Stimulated activated CD8-positive, alpha-beta memory T cell treated with anti-CD3 and anti-CD28 coated beads, Interleukin-12 subunit alpha, Interleukin-12 subunit beta, amount 100 ng/mL, for 24 hours (primary cell): ENCODE measurements around the gene TPCN2.
A peak's percentile ranks its signal among the peaks of the same experiment; 100 is the strongest.

Experiments
- DNase-seq: peaks from one replicate; pipeline ENCODE4 v3.0.0-alpha.2; 2020; ENCODE audit errors: extremely low read depth

The TPCN2 gene

DNA sequence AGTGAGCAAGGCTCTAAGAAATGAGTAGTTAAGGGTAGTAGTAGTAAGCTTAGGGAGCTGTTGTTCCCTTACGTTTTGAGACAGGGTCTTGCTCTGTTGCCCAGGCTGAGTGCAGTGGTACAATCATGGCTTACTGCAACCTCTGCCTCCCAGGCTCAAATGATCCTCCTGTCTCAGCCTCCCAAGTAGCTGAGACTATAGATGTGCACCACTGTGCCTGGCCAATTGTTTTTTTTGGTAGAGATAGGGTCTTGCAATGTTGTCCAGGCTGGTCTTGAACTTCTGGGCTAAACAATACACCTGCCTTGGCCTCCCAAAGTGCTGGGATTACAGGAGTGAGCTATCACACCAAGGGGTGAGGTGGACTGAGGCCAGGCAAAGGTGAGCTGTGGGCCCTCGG, 117.0 kb downstream of the TPCN2 start:
- no peak for DNase-seq

DNA sequence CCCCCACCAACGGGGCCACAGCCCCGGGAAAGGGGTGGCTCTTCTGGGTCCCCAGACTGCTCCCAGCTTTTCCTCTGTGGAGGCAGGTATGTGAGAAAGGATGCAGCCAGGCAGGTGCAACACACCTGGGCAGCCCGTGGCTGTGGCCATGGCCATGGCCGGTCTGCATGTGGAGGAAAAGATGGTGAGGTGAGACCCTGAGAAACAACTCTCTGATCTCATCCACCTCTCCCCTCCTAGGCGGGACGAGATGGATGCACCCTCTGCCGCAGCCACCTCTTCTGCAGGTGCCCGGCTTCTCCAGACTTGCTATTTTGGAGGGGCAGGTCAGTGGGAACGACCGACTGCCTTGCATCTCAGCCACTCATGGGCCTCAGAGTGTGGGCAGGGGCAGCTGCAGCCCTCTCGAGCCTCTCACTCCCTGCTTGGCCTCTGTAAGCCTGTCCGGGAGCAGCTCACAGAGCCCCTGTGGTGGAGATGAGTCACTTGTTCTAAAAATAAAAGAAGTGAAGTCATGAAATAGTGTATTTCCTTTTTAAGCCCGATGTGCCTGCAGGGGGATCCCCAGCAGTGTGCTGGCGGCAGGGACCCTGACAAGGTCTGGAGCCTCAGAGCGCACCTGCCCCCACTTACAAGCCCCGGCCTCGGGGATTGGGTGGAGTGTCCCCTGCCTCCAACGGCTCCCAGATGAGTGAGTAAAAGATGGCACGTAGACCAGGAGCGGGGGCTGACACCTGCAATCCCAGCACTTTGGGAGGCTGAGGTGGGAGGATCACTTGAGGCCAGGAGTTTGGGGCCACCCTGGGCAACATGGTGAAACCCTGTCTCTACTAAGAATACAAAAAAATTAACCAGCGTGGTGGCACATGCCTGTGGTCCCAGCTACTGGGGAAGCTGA, 117.7 kb downstream of the TPCN2 start:
- peak; percentile 23 for DNase-seq

DNA sequence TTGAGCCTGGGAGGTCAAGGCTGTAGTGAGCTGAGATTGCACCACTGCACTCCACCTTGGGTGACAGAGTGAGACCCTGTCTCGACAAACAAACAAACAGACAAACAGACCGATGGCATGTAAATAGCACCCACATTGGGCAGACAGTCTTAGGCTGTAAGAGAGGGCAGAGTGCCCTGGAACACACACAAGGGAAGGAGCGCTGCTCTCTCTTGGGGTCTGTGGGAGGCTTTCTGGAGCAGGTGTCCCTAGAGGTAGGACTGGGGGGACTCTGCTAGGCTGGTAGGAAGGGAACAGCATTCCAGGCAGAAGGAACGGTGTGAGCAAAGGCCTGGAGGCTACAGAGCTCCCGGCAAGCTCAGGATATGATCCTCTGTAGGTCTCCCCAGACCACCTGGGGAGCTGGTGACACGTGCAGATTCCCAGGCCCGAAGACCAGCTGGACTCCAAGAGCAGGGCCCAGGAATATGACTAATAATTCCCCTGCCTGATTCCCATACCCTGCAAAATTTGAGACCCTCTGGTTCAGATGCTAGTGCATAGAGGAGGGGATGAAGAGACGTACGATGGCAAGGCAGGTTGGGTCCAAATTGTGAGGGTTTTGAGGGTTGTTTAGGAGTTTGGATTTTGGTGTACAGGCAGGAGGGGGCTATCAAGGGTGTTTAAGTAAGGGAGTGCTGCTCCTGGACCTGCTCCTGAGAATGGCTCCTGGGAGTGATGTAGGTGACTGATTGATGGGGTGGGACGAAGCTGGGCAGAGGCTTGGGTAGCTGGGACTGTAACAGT, 118.6 kb downstream of the TPCN2 start:
- DNase-seq: no peak

DNA sequence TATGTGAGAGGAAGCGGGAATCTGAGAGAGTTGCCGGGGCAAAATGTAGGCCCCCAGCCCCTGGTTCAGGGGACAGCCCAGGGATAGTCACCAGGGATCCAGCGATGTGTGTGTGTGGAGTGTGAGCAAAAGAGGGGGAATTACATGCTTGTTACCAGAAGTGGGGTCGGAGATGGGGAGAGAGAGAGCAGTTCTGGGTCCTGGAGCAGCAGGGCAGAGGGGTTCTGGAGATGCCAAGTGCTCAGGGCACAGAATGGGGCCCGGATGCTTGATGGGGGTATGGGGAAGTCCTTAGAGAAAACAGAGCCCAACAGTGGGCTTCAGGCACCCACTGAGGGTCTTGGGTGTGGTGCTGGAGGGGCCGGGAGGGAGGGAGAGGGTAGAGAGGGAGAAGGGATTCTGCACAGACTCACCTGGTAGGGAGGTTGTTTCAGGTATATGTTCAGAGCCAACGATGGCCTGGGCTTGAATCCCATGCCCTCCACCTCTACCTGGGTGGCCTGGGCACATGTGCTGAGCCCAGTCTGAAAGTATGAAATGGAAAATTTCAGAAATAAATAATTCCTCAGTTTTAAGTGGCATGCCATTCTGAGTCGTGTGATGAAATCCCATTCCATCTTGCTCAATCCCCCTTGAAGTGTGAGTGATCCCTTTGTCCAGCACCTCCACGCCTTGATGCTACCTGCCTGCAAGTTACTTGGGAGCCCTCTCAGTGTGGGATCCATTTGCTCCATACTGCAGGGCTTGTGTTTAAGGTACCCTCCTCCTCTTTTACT, 119.4 kb downstream of the TPCN2 start:
- no peak for DNase-seq

DNA sequence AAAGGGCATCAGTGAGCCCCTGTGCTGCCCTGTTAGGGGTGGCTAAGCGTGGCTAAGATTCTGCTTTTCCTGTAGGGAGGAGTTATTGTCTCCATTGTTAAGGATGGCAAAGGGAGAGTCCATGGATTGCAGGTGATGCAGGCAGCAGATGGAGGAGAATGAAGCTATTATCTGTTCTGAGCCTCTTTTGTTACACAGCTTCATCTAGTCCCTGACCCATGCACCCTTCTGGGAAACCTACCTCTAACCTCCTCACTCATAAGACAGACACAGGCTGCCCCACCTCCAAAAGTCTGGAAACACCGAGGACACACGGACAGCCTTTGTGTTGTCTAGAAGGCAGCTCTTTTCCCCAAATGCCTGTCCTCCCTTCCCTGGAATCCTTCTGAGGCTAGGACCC, 120.7 kb downstream of the TPCN2 start:
- no peak for DNase-seq

DNA sequence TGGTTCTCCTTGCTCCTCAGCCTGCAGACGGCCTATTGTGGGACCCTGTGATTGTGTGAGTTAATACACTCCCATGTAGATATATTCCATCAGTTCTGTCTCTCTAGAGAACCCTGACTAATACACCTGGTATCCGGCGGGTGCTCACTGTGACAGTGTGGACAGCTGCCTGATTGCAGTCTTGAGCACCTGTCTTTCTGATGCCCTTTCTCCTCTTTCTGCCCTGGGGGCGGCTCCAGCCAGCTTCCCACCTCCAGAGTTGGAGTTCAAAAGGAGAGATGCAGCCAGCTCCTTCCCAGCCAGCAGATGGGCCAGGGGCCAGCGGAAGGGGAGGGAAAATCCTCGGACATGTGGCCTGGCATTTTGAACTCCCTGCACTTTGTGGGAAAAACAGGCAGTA, 122.0 kb downstream of the TPCN2 start:
- DNase-seq: no peak

DNA sequence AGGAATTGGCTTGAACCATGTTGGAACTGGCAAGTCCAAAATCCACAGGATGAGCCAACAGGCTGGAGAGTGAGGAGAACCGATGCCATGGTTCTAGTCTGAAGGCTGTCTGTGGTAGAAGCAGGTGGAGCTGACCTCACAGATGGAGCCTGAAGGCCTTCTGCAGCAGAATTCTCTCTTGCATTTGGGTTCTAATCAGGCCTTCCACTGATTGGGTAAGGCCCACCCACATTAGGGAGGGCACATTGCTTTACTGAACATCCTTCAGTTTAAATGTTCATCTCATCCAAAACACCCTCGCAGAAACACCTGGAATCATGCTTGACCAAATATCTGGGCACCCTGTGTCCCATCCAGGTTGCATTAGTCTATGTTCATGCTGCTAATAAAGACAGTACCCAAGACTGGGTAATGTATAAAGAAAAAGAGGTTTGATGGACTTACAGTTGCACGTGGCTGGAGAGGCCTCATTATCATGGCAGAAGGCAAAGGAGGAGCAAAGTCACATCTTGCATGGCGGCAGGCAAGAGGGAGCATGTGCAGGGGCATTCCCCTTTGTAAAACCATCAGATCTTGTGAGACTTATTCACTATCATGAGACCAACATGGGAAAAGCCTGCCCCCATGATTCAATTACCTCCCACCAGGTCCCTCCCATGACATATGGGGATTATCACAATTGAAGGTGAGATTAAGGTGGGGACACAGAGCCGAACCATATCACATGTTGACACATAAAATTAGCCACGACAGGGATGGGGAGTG, 122.9 kb downstream of the TPCN2 start:
- no peak for DNase-seq

DNA sequence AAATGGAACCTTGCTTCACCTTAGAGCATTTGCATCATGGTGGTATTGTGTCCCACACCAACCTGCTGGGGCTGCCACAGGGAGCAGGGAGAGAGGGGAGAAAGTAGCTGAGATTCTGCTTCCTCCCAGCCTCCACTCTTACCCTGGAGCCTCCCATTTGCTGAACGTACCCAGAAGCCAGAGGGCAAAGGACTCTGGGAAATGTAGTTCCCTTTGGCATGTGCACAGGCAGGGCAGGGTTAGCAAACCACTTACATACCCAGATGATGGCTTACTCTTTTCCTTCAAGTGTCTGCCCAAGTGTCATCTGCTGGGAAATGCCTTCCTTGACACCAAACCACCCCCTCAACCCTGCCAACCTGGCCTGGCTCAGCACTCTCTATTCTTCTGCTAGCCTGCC, 123.9 kb downstream of the TPCN2 start:
- no peak for DNase-seq

DNA sequence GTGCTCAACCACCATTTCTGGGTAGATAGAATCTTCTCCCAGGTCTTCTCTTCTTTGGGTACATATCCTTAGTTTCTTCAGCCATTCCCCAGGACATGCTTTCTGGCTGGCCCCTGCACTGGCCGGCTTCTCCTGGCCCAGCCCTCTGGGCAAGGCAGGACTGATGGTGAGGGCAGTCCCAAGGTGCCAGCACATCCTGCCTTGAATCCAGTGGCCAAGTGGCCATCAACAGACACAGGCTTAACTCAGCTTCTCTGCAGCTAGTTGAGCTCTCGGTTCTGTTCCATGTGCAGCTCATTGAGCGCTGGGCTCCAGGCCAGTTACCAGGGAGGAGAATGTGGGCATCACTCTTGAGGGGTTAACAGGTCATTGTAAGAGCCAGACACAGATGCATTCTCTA, 124.6 kb downstream of the TPCN2 start:
- DNase-seq: no peak

DNA sequence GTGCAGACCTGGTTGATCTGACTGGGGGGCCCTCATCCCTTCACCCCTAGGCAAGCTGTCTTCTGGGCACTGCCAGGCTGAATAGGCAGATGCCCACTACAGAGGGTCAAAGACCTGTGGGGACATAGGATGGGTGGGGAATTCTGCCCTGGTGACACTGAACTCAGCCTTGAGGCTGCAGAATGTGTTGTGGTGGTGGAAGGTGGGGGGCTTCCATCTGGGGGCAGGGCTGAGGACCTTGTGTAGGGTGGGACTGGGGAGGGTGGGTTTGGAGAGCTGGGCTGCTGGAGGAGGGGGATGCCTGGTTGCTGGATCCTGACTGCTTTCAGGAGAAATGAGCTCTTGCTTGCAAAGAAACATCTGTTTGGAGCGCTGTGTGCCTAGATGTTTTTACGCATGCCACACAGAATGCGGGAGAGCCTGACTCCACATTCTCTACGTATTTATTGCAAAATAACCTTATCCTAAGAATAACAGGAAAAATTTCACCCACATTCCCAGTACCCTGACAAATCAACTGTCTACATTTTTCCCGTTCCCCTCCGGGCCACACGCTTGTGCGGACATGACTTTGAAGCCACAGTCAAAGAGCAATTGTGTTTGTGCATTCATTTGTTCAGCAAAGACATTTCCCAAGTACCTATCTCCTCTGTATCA, 125.3 kb downstream of the TPCN2 start:
- no peak for DNase-seq

DNA sequence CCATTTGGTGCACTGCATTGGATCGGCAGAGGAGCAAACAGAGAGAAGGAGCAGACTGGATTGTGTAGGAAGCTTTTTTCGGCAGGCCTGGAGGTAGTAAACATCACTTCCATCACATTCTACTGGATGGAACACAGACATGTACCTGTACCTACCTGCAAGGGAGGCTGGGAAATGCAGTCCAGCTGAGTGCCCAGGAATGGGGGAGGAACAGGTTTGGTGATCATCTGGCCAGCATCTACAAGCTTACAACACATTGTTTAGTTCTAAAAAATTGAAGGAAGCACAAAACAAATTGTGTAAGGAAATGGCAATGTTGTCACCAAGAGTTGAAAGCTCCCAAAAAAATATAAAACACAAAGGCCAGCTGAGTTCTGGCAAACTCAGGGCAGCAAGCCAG, 126.1 kb downstream of the TPCN2 start:
- DNase-seq: no peak

DNA sequence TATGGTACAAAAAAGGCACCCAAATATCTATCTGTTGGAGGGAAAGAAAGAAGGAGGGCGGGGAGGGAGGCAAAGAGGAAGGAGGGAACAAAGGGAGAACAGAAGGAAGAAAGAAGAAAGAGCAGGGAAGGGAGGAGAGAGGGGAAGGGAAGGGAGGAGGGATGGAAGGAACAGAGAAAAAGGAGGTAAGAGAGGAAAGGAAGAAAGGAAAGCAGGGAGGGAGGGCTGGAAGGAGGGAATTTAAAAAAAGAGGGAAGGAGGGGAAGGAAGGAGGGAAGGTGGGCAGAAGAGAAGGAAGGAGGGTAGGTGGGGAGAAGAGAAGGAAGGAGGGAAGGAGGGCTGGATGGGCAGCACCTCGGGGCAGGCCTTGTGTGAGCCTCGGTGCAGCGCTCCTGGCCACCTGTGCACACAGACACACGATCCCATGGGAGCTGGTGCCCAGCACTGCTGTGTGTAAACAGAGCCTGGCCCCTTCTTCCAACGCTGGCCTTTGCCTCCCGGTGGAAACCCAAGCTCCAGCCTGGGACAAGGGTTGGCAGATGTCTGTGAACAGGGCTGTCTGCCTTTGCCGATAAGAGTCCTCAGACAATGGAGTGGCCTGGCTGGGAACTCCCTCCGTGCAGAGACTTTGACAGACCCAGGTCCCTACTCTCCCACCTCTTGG, 130.2 kb downstream of the TPCN2 start:
- DNase-seq: no peak

DNA sequence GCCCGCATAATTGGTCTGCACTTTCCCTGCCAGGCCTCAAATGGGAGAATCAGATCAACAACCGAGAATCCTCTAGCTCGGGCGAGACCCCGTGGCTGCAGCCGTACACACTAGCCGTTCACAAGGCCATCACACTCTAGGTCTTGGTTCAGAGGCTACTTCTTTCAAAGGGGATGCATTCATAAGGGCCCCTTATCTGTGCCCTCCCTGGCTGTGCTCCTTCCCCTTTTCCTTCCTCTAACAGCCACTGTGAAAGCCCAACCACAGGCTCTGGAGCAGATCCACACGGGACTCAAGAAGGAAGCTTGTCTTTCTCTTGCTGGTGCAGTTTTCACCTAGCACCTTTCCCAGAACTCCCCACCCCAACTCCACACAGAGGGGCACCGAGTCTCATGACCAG, 131.5 kb downstream of the TPCN2 start:
- no peak for DNase-seq

DNA sequence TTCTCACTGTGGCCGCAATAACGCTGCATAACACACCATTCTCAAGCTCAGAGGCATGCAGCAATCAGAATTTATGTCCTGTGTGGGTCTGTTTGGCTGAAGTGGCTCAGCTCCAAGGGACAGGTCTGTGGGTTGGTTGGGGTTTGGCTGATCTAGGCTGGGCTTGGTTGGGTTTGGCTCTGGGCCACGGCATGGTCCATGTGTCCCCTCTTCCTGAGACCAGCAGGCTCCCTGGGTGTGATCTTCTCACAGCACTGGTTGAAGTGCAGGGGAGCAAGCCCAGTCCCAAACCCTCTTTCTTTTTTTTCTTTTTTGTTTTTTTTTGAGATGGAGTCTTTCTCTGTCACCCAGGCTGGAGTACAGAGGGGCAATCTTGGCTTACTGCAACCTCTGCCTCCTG, 132.0 kb downstream of the TPCN2 start:
- no peak for DNase-seq

DNA sequence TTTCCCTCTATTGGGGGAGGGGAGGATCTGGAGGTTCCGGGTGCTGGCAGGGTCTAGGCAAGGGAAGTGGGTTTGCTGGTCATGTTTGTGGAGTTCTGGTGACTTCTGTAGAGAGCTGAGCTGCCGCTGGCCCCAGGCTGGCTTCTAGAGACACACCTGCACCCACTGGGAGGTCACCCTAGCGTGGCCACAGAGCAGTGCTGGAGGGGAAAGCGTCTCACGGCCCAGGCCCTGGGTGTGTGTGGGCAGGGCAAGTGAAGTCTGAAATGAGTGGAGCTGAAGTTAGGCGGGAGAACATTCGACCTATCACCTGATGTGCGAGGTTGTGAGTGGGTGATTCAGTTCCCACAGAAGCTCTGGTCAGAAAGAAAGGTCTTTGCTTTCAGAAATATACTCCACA, 134.9 kb downstream of the TPCN2 start:
- no peak for DNase-seq
